SK-N-SH treated with all-trans-retinoic acid at 6 μM for 48 hours (cell line): ENCODE measurements around the gene STK11IP.

Experiments
- ATAC-seq: fragments of 200-7000 bp; cut with Tn5 transposase; 3 replicates; pipeline ENCODE4 v1.9.1; 2020; ENCODE audit warnings: mild to moderate bottlenecking, moderate library complexity
- ARNTL ChIP-seq: fragments of 450-650 bp; formaldehyde crosslinking; IDR thresholded peaks from 2 replicates; pipeline ENCODE4 v1.5.0; 2020; ENCODE audit warnings: low read depth, mild to moderate bottlenecking, moderate library complexity, borderline replicate concordance
- BACH2 ChIP-seq: fragments of 250-450 bp; sonication (Bioruptor Pico); IDR thresholded peaks from 2 replicates; pipeline ENCODE4 v1.9.0; 2021; ENCODE audit warnings: mild to moderate bottlenecking, borderline replicate concordance
- CREB5 ChIP-seq: fragments of 250-450 bp; sonication (Bioruptor Pico); IDR thresholded peaks from 2 replicates; pipeline ENCODE4 v1.5.1; 2020; ENCODE audit warnings: low read depth, mild to moderate bottlenecking, moderate library complexity
- CSDC2 ChIP-seq: fragments of 250-450 bp; sonication (Bioruptor Pico); IDR thresholded peaks from 2 replicates; pipeline ENCODE4 v1.5.0; 2020; ENCODE audit warnings: mild to moderate bottlenecking, moderate library complexity
- CSRNP3 ChIP-seq: fragments of 250-450 bp; sonication (Bioruptor Pico); IDR thresholded peaks from 2 replicates; pipeline ENCODE4 v1.5.1; 2021; ENCODE audit warnings: mild to moderate bottlenecking, moderate library complexity
- GLIS3 ChIP-seq: fragments of 250-450 bp; sonication (Bioruptor Pico); IDR thresholded peaks from 2 replicates; pipeline ENCODE4 v1.5.0; 2020; ENCODE audit warnings: mild to moderate bottlenecking, moderate library complexity
- ISL1 ChIP-seq: fragments of 250-450 bp; sonication (Bioruptor Pico); IDR thresholded peaks from 2 replicates; pipeline ENCODE4 v2.1.2; 2022; ENCODE audit warnings: mild to moderate bottlenecking, moderate library complexity
- OSR1 ChIP-seq: fragments of 250-450 bp; sonication (Bioruptor Pico); IDR thresholded peaks from 2 replicates; pipeline ENCODE4 v1.8.0; 2022; ENCODE audit warnings: moderate library complexity, mild to moderate bottlenecking, inconsistent platforms
- PATZ1 ChIP-seq: fragments of 250-450 bp; sonication (Bioruptor Pico); IDR thresholded peaks from 2 replicates; pipeline ENCODE4 v1.8.0; 2020; ENCODE audit warnings: mild to moderate bottlenecking, moderate library complexity, borderline replicate concordance
- RARB ChIP-seq: fragments of 250-450 bp; sonication (Bioruptor Pico); IDR thresholded peaks from 2 replicates; pipeline ENCODE4 v1.8.0; 2021; ENCODE audit warnings: mild to moderate bottlenecking, moderate library complexity
- TOX ChIP-seq: fragments of 250-450 bp; sonication (Bioruptor Pico); IDR thresholded peaks from 2 replicates; pipeline ENCODE4 v1.8.0; 2021; ENCODE audit warnings: mild to moderate bottlenecking, moderate library complexity, borderline replicate concordance
- TSHZ2 ChIP-seq: fragments of 250-450 bp; sonication (Bioruptor Pico); IDR thresholded peaks from 2 replicates; pipeline ENCODE4 v1.5.0; 2020; ENCODE audit warnings: mild to moderate bottlenecking, moderate library complexity
- ZC3H10 ChIP-seq: fragments of 250-450 bp; sonication (Bioruptor Pico); IDR thresholded peaks from 2 replicates; pipeline ENCODE4 v1.5.1; 2021; ENCODE audit warnings: mild to moderate bottlenecking, moderate library complexity
- ZFP3 ChIP-seq: fragments of 250-450 bp; sonication (Bioruptor Pico); IDR thresholded peaks from 2 replicates; pipeline ENCODE4 v1.5.0; 2020; ENCODE audit warnings: mild to moderate bottlenecking, moderate library complexity
- ZFP30 ChIP-seq: fragments of 450-650 bp; formaldehyde crosslinking; IDR thresholded peaks from 2 replicates; pipeline ENCODE4 v1.5.0; 2022; ENCODE audit warnings: mild to moderate bottlenecking, moderate library complexity
- ZNF565 ChIP-seq: fragments of 450-650 bp; formaldehyde crosslinking; conservative IDR thresholded peaks from 2 replicates; pipeline ENCODE4 v1.5.0; 2020; ENCODE audit warnings: low read depth, mild to moderate bottlenecking, moderate library complexity
- ZNF70 ChIP-seq: fragments of 450-650 bp; formaldehyde crosslinking; IDR thresholded peaks from 2 replicates; pipeline ENCODE4 v1.5.0; 2020; ENCODE audit warnings: mild to moderate bottlenecking, moderate library complexity
- ZNF8 ChIP-seq: fragments of 450-650 bp; formaldehyde crosslinking; IDR thresholded peaks from 2 replicates; pipeline ENCODE4 v1.5.0; 2020; ENCODE audit warnings: mild to moderate bottlenecking, moderate library complexity

The STK11IP gene

GRCh38 chr2:219559156-219559915 is 38.3 kb upstream of the STK11IP start:
- ATAC-seq, result no peak
- TF ChIP-seq ISL1 (CRISPR knock-in tag), result no peak
- TF ChIP-seq TOX (CRISPR knock-in tag), result no peak
- no peak for TF ChIP-seq GLIS3 (CRISPR knock-in tag)
- TF ChIP-seq ZFP30, result no peak
- TF ChIP-seq ZNF565, result no peak
- no peak for TF ChIP-seq OSR1 (CRISPR knock-in tag)
- no peak for TF ChIP-seq CSRNP3 (CRISPR knock-in tag)
- no peak for TF ChIP-seq RARB (CRISPR knock-in tag)
- no peak for TF ChIP-seq ZNF8 (CRISPR knock-in tag)

- peak; percentile 60 for ATAC-seq
- TF ChIP-seq OSR1 (CRISPR knock-in tag) (no peak), CREB5 (CRISPR knock-in tag) (no peak), RARB (CRISPR knock-in tag) (no peak), ZC3H10 (CRISPR knock-in tag) (no peak), ZFP3 (no peak), BACH2 (CRISPR knock-in tag) (no peak), TOX (CRISPR knock-in tag) (no peak), ISL1 (CRISPR knock-in tag) (no peak), ARNTL (CRISPR knock-in tag) (no peak), TSHZ2 (no peak), ZNF8 (CRISPR knock-in tag) (no peak)
Measured at GRCh38 chr2:219560037-219560892, 37.4 kb upstream of the STK11IP start.

GRCh38 chr2:219560893-219561178 is 36.8 kb upstream of the STK11IP start:
- TF ChIP-seq RARB (CRISPR knock-in tag), result no peak
- TF ChIP-seq CSRNP3 (CRISPR knock-in tag), result no peak
- no peak for TF ChIP-seq ZFP30
- TF ChIP-seq ISL1 (CRISPR knock-in tag), result no peak
- TF ChIP-seq PATZ1 (CRISPR knock-in tag), result no peak
- no peak for TF ChIP-seq BACH2 (CRISPR knock-in tag)
- TF ChIP-seq CREB5 (CRISPR knock-in tag), result no peak
- TF ChIP-seq ZNF565, result no peak
- TF ChIP-seq CSDC2, result no peak
- TF ChIP-seq TSHZ2, result no peak
- no peak for TF ChIP-seq TOX (CRISPR knock-in tag)
- TF ChIP-seq ARNTL (CRISPR knock-in tag), result no peak
- TF ChIP-seq ZFP3, result no peak
- no peak for TF ChIP-seq ZNF70
- ATAC-seq, result peak; percentile 6; the same call in 2 of the 3 replicates
